ENCODE data around the gene PTPRA.
"Not testable (repeated sequence)": the region's sequence is repeated elsewhere in the genome, so short reads cannot be mapped to it uniquely, and the experiment has no call there.

Gene PTPRA

DNA sequence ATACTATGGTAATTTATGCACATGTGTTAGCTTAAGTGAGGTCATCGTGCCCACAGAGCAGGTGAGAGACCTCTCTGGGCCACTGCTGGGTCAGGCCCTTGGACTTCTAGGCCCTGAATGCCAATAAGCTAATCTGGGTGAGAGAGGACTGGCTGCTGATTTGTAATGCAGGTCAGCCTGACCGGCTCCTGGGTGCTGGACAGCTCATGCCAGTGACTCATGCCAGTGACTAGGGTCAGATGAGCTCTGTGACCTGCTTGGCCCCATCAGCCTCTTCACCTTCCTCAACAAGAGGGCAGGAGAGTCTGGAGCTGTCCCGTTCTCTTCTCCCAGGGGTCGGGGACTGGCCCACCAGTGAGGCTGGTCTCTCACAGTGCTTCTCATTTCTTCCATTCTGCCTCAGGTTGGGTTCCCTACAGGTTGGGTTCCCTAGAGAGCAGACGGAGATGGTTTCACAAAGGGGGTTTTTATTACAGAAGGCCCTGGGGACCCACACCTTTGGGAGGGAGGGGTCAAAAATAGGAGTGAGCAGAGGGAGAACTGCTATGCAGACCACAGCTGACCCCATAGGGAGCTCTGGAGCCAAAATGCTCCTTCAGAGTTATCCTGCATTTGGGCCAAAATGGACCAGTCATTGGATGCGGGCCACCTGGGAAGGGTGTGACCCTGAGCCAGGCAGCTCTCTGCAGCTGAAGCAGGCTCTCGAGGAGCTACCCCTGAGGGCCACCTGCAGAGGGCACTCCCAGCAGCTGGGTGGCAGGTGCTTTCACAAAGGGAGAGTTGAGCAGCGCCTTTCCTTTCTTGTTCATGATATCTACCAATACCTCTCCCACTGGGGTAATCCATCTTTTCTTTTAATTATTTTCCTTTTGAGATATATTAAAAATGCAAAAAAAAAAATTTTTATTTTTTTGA, 196.0 kb downstream of the PTPRA start:
- peak in 1 of 2 donors; percentile 43 for DNase-seq (ENCODE audit: low read depth in 2 of 2)
- H3K4me3 ChIP-seq (replicated peaks in 1 of 2; ENCODE audit: low read depth in 2 of 2, low read length in 2 of 2), result no peak overlapping the region
- TF ChIP-seq, protein P1, sequence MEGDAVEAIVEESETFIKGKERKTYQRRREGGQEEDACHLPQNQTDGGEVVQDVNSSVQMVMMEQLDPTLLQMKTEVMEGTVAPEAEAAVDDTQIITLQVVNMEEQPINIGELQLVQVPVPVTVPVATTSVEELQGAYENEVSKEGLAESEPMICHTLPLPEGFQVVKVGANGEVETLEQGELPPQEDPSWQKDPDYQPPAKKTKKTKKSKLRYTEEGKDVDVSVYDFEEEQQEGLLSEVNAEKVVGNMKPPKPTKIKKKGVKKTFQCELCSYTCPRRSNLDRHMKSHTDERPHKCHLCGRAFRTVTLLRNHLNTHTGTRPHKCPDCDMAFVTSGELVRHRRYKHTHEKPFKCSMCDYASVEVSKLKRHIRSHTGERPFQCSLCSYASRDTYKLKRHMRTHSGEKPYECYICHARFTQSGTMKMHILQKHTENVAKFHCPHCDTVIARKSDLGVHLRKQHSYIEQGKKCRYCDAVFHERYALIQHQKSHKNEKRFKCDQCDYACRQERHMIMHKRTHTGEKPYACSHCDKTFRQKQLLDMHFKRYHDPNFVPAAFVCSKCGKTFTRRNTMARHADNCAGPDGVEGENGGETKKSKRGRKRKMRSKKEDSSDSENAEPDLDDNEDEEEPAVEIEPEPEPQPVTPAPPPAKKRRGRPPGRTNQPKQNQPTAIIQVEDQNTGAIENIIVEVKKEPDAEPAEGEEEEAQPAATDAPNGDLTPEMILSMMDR (IDR thresholded peaks at IDR 0.05; ENCODE audit: low read depth, low read length), result no peak

- H3K4me3 ChIP-seq (replicated peaks in 1 of 2; ENCODE audit: low read depth in 2 of 2, low read length in 2 of 2), result no peak overlapping the region
- TF ChIP-seq, protein P1 (IDR thresholded peaks at IDR 0.05; ENCODE audit: low read depth, low read length), result no peak
- DNase-seq (ENCODE audit: low read depth in 2 of 2), result no peak
These were observed 197.4 kb downstream of the PTPRA start for GRCh38 chr20:3070725-3071124.

DNA sequence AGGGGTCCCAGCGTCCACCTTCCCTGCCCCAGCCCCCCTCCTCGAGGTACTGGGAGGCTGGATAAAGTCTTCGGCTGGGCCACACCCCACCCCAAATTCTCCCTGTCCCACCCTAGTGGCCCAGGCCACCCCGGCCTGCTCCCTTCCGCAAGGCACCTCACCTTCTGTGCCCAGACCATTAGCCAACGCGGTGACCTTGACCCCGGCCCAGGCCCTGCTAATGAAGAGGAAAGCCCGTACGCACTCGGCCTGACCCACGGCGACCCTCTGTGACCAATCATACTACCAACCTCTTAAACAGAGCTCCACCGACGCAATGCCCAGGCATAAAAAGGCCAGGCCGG, 198.0 kb downstream of the PTPRA start:
- no peak overlapping the region for H3K4me3 ChIP-seq (replicated peaks in 1 of 2; ENCODE audit: low read depth in 2 of 2, low read length in 2 of 2)
- DNase-seq (ENCODE audit: low read depth in 2 of 2), result no peak
- TF ChIP-seq, protein P1 (IDR thresholded peaks at IDR 0.05; ENCODE audit: low read depth, low read length), result no peak

GRCh38 chr20:3071610-3072529, 198.6 kb downstream of the PTPRA start, which contains the start of gene OXT:
TSS of gene OXT (plus strand) at chr20:3071620. CDS start at chr20:3071656, 36 bp downstream.
- H3K4me3 ChIP-seq (replicated peaks in 1 of 2; ENCODE audit: low read depth in 2 of 2, low read length in 2 of 2), result peak within 1 kb of the TSS; percentile 21 to 32
- no peak for DNase-seq (ENCODE audit: low read depth in 2 of 2)
- TF ChIP-seq, protein P1 (IDR thresholded peaks at IDR 0.05; ENCODE audit: low read depth, low read length), result no peak

GRCh38 chr20:3072530-3073250, 199.4 kb downstream of the PTPRA start:
- H3K4me3 ChIP-seq (replicated peaks in 1 of 2; ENCODE audit: low read depth in 2 of 2, low read length in 2 of 2), result no peak overlapping the region
- TF ChIP-seq, protein P1 (IDR thresholded peaks at IDR 0.05; ENCODE audit: low read depth, low read length), result no peak
- no peak for DNase-seq (ENCODE audit: low read depth in 2 of 2)

GRCh38 chr20:3073251-3073643, 200.0 kb downstream of the PTPRA start:
- DNase-seq (ENCODE audit: low read depth in 2 of 2); H3K4me3 ChIP-seq (replicated peaks in 1 of 2; ENCODE audit: low read depth in 2 of 2, low read length in 2 of 2): not testable (repeated sequence)

Measured in cardiac fibroblast (primary cell).